Testis (tissue), 2 donors: ENCODE results near the gene SDC3.

Source experiments
- POLR2A ChIP-seq: fragments of 450-650 bp; IDR thresholded peaks from one replicate; pipeline ENCODE4 v1.6.1; 2017; ENCODE audit warnings: antibody characterized with exemption, mild to moderate bottlenecking, moderate library complexity
- TF ChIP-seq, protein P1 (sequence below), 3 experiments: fragments of 450-650 bp in 2 of 3; fragments of 200-600 bp in 1 of 3; sonication (generic) in 1 of 3; IDR thresholded peaks; one replicate each; pipeline ENCODE4 v1.5.1; 2016 to 2019; ENCODE audit warnings: antibody characterized with exemption in 3 of 3, mild to moderate bottlenecking in 2 of 3, moderate library complexity in 1 of 3

DNA sequence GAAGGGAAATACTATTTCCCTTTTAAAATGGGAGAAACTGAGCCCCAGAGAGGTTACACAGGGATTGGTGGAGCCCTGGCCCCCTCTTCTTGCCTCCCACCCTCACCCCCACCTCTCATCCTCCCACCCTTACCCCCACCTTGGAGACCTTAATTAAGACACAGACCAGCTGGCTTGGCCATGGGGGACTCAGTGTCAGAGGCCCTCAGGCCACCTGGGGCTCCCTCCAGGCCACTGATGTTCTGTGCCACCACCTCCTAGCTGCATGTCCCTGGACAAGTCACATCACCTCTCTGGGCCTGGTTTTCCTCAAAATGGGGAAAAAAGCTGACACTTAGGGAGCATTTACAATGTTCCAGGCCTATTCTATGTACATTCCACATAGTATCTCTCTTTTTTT lies 51.5 kb downstream of the SDC3 start:
- TF ChIP-seq, protein P1, sequence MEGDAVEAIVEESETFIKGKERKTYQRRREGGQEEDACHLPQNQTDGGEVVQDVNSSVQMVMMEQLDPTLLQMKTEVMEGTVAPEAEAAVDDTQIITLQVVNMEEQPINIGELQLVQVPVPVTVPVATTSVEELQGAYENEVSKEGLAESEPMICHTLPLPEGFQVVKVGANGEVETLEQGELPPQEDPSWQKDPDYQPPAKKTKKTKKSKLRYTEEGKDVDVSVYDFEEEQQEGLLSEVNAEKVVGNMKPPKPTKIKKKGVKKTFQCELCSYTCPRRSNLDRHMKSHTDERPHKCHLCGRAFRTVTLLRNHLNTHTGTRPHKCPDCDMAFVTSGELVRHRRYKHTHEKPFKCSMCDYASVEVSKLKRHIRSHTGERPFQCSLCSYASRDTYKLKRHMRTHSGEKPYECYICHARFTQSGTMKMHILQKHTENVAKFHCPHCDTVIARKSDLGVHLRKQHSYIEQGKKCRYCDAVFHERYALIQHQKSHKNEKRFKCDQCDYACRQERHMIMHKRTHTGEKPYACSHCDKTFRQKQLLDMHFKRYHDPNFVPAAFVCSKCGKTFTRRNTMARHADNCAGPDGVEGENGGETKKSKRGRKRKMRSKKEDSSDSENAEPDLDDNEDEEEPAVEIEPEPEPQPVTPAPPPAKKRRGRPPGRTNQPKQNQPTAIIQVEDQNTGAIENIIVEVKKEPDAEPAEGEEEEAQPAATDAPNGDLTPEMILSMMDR (IDR thresholded peaks at IDR 0.05): no peak
- TF ChIP-seq POLR2A: no peak
